Adrenal gland (tissue), 12 donors: ENCODE measurements around the gene PTCH2. TPM values are rescaled to one million over a fixed set of nuclear protein-coding genes. Genes with fewer than 3 reads are reported as not detected.

ENCODE experiments used
- DNase-seq, 7 donors: peaks; one replicate each; pipeline ENCODE4 v3.0.0-alpha.2; 2019 to 2020
- H3K27ac ChIP-seq, 5 donors: fragments of 200-600 bp; sonication (generic) in 4 of 5; 1 replicate in 3 of 5; 2 replicates in 2 of 5; pipeline versions ENCODE4 v1.5.1 to v1.8.0; 2016 to 2020; ENCODE audit warnings: mild to moderate bottlenecking in 1 of 5
- H3K27me3 ChIP-seq: fragments of 200-600 bp; 2 replicates; pipeline ENCODE4 v1.8.0; 2021
- H3K36me3 ChIP-seq, 2 donors: fragments of 200-600 bp; replicated peaks in 1 of 2; 1 replicate in 1 of 2; 2 replicates in 1 of 2; pipeline versions ENCODE4 v1.5.1 to v1.8.0; 2018 to 2022
- H3K4me1 ChIP-seq, 2 donors: fragments of 200-600 bp; replicated peaks in 1 of 2; 1 replicate in 1 of 2; 2 replicates in 1 of 2; pipeline versions ENCODE4 v1.5.1 to v1.8.0; 2018 to 2021
- H3K4me3 ChIP-seq, 4 donors: fragments of 200-600 bp; sonication (generic) in 3 of 4; one replicate each; pipeline ENCODE4 v1.5.1; 2016 to 2018
- H3K9me3 ChIP-seq, 3 donors: fragments of 200-600 bp; sonication (generic) in 1 of 3; replicated peaks in 1 of 3; 1 replicate in 2 of 3; 2 replicates in 1 of 3; pipeline versions ENCODE4 v1.5.1 to v1.8.0; 2016 to 2021
- CTCF ChIP-seq, 6 experiments: fragments of 450-650 bp in 4 of 6; fragments of 200-600 bp in 2 of 6; sonication (generic) in 1 of 6; IDR thresholded peaks; 1 replicate in 5 of 6; 2 replicates in 1 of 6; pipeline versions ENCODE4 v1.5.1 to v1.8.0; 2016 to 2021; ENCODE audit warnings: antibody characterized with exemption in 6 of 6, mild to moderate bottlenecking in 2 of 6, moderate library complexity in 1 of 6
- POLR2A ChIP-seq, 2 donors: fragments of 450-650 bp; IDR thresholded peaks; one replicate each; pipeline ENCODE4 v1.6.1; 2017; ENCODE audit warnings: antibody characterized with exemption in 2 of 2, mild to moderate bottlenecking in 2 of 2, moderate library complexity in 1 of 2
- WGBS, 4 donors: extraction: QIAGEN DNeasy Blood & Tissue Kit in 2 of 4; methylation state at CpG; one replicate each; pipeline versions ENCODE4 v1.1.5 to v1.1.7; 2013 to 2017; 5-methylcytosine and 5-hydroxymethylcytosine counted together
- intact Hi-C, 2 donors: fragments of 100-400 bp; cut with DNase I; formaldehyde crosslinking; loops; one replicate each; pipeline versions ENCODE4 v1.14.1 to v1.15.0; 2022 to 2023
- polyA plus RNA-seq, 3 donors: library from polyadenylated mRNA; stranded (reverse); fragments of 200-250 nt in 2 of 3; fragments of 350-450 nt in 1 of 3; fragmentation: Illumina TruSeq in 1 of 3; extraction: RNeasy Lipid Tissue Mini Kit (QIAGEN cat#74804) in 1 of 3; gene quantifications; one replicate each; pipeline ENCODE4 v1.2.3, GENCODE V29; 2013 to 2014
- total RNA-seq, 9 donors: library from RNA; depleted of rRNA in 4 of 9; stranded (reverse); fragments of >200 nt in 4 of 9; fragments of 120-200 nt in 1 of 9; fragmentation: NEBNext Ultra II Directional in 1 of 9; extraction: Animal tissue kit (Norgen Biotek cat#: 25700) in 1 of 9; gene quantifications; one replicate each; pipeline versions ENCODE4 v1.1.0 to v1.2.4, GENCODE V29; 2013 to 2023
- donor health status: healthy with polysubstance abuse.
- donor health status: Bipolar disorder and iron deficiency.
- donor health status: DM: yes; HTN: yes; CAD: no.
- donor health status: DM: no; HTN: no; CAD: no.
- donor health status: DM: no; HTN: no; CAD: no.
- donor health status: DM: yes; HTN: yes; CAD: no.

PTCH2 gene
- total and polyA plus RNA-seq, 12 donors, result 0.40 to 7.8 (median 1.8) TPM

- H3K9me3 ChIP-seq, result no peaks in the 10 kb centered on the region
- H3K4me1 ChIP-seq, result peaks cover 64 to 76% of the 10 kb centered on the region in 2 donors
- peak in 3 of 6 experiments; percentile 2 to 19 (median 11) for TF ChIP-seq CTCF (IDR thresholded peaks at IDR 0.05)
- peak in 1 of 2 donors; percentile 17 for TF ChIP-seq POLR2A (IDR thresholded peaks at IDR 0.05)
- peaks cover 0 to 23% of the 10 kb centered on the region in 2 donors for H3K36me3 ChIP-seq
- H3K27me3 ChIP-seq, result no peaks in the 10 kb centered on the region
- intact Hi-C loops, result no loop called here
- peak overlapping the region; percentile 96 to 100 (median 99) for H3K27ac ChIP-seq
- H3K4me3 ChIP-seq, result peak overlapping the region in 1 of 4 donors; percentile 48
- 24 to 26% (median 25%) methylated on average over 3 to 6 of the region's 6 CpGs; no CpG with 5 or more reads in 1 of the 4 donors for WGBS, 4 donors
- peak in 6 of 7 donors; percentile 62 to 83 (median 70) for DNase-seq
Measured at GRCh38 chr1:44808938-44809917, 33.8 kb downstream of the PTCH2 start.

- H3K4me1 ChIP-seq, result peaks cover 64 to 77% of the 10 kb centered on the region in 2 donors
- no peaks in the 10 kb centered on the region for H3K9me3 ChIP-seq
- 10 to 30% (median 15%) methylated on average over 4 to 23 of the region's 23 CpGs for WGBS, 4 donors
- intact Hi-C loops, result no loop called here
- peak; percentile 87 to 94 (median 91) for DNase-seq
- no peaks in the 10 kb centered on the region for H3K27me3 ChIP-seq
- peak within 1 kb of the TSS; percentile 96 to 100 (median 99) for H3K27ac ChIP-seq
- peak within 1 kb of the TSS in 1 of 4 donors; percentile 48 for H3K4me3 ChIP-seq
- H3K36me3 ChIP-seq, result peaks cover 0 to 33% of the 10 kb centered on the region in 2 donors
- TF ChIP-seq CTCF (IDR thresholded peaks at IDR 0.05) (no peak), POLR2A (IDR thresholded peaks at IDR 0.05) (peak in 1 of 2 donors; percentile 75)
Measured at GRCh38 chr1:44808063-44808937, 34.8 kb downstream of the PTCH2 start, which contains the start of gene BTBD19. Gene BTBD19 (plus strand): TSS chr1:44808523. CDS start chr1:44808821, 298 bp downstream.

GRCh38 chr1:44807364-44808062 lies 35.5 kb downstream of the PTCH2 start:
- H3K4me1 ChIP-seq, result peaks cover 64 to 77% of the 10 kb centered on the region in 2 donors

More at GRCh38 chr1:44807364-44808062, 35.5 kb downstream of the PTCH2 start:
- Histone ChIP-seq H3K4me3 (peak overlapping the region in 1 of 4 donors; percentile 48), H3K27me3 (no peaks in the 10 kb centered on the region), H3K9me3 (no peaks in the 10 kb centered on the region), H3K36me3 (peaks cover 0 to 40% of the 10 kb centered on the region in 2 donors), H3K27ac (peak overlapping the region; percentile 96 to 100 (median 99))
- TF ChIP-seq CTCF (IDR thresholded peaks at IDR 0.05) (no peak), POLR2A (IDR thresholded peaks at IDR 0.05) (peak in 1 of 2 donors; percentile 9)
- DNase-seq, result peak; percentile 97 to 100 (median 99)
- intact Hi-C loops, result no loop called here
- 0 to 3% (median 1%) methylated on average over 2 to 16 of the region's 16 CpGs for WGBS, 4 donors
